ENCODE measurements around the gene ST14.
"Not testable (repeated sequence)": the region's sequence is repeated elsewhere in the genome, so short reads cannot be mapped to it uniquely, and the experiment has no call there.

The ST14 gene

DNA sequence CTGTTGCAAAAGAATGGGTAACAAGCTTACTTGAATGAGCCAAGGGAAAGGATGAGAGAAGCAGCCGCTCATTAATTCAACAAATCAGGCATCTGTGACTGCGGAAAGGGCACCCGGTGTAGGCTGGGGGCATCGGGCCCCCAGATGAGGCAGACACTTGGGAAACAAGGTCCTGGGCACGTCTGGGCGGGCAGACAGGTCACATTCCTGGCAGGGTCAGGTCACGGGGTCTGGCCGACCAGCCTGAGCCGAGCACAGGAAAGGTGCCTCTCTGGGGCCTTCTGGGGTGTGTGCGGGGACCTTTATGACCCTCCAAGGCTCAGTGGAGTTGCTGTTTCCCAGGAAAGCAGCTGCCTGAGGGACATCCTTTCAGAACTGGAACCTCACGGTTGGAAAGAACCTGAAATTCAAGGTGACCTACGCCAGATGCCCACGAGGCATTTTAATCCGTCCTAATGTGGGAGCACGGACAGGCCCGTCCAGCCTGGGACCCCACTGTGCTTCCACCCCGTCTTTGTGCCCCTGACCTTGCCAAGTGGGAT, 57.1 kb downstream of the ST14 start:
- no peaks in the 10 kb centered on the region for H3K9me3 ChIP-seq (ENCODE audit: control insufficient read depth, insufficient read depth, low read length)
- no peak overlapping the region for H3K9ac ChIP-seq (ENCODE audit: low read depth, low read length)

DNA sequence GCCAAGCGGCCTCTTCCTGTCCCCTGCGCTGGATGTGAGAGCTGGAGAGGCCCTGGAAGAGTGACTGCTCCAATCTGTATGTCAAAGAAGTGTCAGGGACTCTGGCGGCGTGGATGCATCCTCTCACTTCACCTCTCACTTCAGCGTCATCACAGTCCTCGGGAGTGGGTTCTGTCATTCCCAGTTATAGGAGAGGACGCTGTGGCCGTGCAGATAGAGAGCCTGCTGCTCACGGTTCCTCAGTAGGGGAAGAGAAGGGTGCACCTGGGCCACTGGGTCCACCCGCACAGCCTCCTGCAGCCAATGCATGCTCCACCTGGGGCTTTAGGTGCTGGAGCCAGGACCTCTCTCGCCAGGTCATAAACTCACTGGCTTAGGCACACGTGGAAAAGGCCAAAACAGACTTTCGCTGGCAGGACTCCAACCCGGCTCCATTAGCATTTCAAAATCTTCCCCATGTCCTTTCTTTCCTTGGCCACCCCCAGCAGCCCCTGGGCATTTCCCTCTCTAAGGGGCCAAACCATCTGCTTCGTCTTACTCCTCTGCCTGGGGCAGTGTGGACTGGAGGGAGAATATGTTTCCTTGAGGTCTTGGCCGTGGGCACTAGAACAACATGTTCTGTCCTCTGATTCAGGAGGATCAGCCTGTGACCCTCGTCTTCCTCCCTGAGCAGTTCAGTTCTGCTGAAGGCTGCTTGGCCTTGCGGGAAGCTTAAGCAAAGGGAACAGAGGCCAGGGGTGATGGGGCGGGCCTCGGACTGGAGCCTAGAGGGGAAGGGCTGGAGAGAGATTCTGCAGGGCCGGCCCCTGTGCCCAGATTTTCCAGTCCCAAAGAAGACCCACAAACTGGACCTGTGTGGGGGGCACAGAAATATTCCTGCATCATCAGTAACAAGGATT, 57.8 kb downstream of the ST14 start:
- Histone ChIP-seq H3K9me3 (ENCODE audit: control insufficient read depth, insufficient read depth, low read length) (no peaks in the 10 kb centered on the region), H3K4me1 (ENCODE audit: control insufficient read depth, insufficient read depth, low read length) (peaks cover 2% of the 10 kb centered on the region), H3K4me3 (ENCODE audit: low read depth, low read length) (no peak overlapping the region), H3K9ac (ENCODE audit: low read depth, low read length) (no peak overlapping the region), H3K27me3 (ENCODE audit: control insufficient read depth, insufficient read depth, low read length) (no peaks in the 10 kb centered on the region), H3K36me3 (ENCODE audit: control insufficient read depth, insufficient read depth, low read length) (no peaks in the 10 kb centered on the region)

More for the DNA sequence above, 57.1 kb downstream of the ST14 start:
- Histone ChIP-seq H3K4me3 (ENCODE audit: low read depth, low read length) (no peak overlapping the region), H3K36me3 (ENCODE audit: control insufficient read depth, insufficient read depth, low read length) (no peaks in the 10 kb centered on the region), H3K27me3 (ENCODE audit: control insufficient read depth, insufficient read depth, low read length) (no peaks in the 10 kb centered on the region), H3K4me1 (ENCODE audit: control insufficient read depth, insufficient read depth, low read length) (peaks cover 2% of the 10 kb centered on the region)

DNA sequence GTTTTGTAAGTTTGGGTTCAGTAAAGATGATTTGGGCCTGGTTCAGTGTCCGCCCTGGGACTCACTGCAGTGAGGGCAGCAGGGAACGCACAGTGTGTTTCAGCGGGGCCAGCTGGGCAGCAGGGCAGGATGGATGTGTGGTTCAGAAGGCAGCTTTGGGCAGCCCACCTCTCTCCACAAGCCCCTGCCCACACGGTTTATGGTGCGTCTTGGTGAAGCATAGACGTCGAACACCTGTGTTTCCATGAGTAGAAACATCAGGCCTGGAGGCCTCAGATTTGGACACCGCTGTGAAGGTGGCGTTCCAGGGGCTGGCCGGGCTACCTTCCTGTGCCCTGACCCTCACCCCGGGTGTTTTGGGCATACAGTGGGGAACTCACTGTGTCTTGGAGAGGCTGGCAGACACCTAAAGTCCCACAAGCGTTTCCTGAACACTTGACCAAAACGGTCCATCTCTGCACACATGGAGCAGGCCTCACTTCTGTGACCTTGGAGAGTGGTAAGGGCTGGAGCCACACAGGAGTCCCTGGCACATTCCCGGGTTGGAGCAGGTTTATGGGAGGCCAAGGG, 59.0 kb downstream of the ST14 start:
- H3K27me3 ChIP-seq (ENCODE audit: control insufficient read depth, insufficient read depth, low read length): no peaks in the 10 kb centered on the region
- no peak overlapping the region for H3K9ac ChIP-seq (ENCODE audit: low read depth, low read length)
- no peak overlapping the region for H3K4me3 ChIP-seq (ENCODE audit: low read depth, low read length)
- H3K36me3 ChIP-seq (ENCODE audit: control insufficient read depth, insufficient read depth, low read length): no peaks in the 10 kb centered on the region
- no peaks in the 10 kb centered on the region for H3K9me3 ChIP-seq (ENCODE audit: control insufficient read depth, insufficient read depth, low read length)
- H3K4me1 ChIP-seq (ENCODE audit: control insufficient read depth, insufficient read depth, low read length): no peaks in the 10 kb centered on the region

DNA sequence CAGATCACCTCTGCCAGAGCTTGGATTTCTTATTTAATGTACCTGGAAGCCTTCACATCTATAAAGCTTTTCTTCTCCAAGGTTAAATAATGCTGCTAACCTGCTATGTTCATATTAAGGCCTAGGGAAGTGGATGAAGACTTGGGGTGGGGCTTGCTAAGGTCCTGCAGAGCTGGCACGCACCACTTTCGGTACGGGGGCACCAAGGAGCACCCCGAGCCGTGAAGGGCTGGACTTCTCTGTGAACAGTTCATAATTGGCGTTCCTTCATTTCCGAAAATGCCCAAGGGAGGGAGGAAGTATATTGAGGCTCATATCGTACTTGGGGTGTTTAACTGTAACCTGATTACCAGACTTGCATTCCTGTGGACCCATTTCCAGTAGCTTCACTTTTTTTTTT, 59.6 kb downstream of the ST14 start:
- Histone ChIP-seq H3K4me1 (ENCODE audit: control insufficient read depth, insufficient read depth, low read length) (no peaks in the 10 kb centered on the region), H3K9ac (ENCODE audit: low read depth, low read length) (no peak overlapping the region), H3K9me3 (ENCODE audit: control insufficient read depth, insufficient read depth, low read length) (no peaks in the 10 kb centered on the region), H3K36me3 (ENCODE audit: control insufficient read depth, insufficient read depth, low read length) (no peaks in the 10 kb centered on the region), H3K4me3 (ENCODE audit: low read depth, low read length) (no peak overlapping the region), H3K27me3 (ENCODE audit: control insufficient read depth, insufficient read depth, low read length) (no peaks in the 10 kb centered on the region)

DNA sequence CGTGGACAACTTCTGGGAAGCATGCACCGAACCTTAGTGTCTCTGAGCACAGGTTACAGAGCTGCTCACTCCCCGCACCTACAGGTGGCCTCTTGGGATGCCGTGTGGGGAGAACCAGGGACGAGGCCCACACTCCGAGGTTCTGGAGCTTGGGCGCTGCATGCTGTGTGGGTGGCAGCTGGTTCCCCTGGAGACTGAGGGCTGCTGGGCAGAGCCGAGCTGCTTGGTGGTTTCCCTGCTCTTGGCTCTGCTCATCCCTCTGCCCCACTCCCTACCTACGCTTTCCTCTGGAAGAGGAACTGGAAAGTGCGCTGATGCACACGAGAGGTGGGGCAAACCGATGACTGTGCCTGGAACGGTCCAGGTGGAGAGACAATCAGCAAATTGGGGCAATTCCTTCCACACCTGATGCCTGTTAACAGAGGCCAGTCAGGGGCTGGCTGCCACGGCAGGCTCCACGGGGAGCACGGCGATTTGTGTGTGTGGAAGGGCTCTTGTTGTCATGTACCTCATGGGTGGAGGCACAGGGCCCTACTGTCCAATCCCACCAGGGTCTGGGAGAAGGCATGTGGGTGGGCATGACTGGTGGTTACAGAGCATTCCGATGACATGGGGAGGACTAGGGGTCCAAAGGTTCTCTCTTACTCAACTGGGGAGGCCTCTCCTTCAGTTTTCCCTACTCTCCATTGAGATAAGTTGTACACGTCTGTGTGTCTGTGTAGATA, 60.9 kb downstream of the ST14 start:
- Histone ChIP-seq H3K4me1 (ENCODE audit: control insufficient read depth, insufficient read depth, low read length) (no peaks in the 10 kb centered on the region), H3K36me3 (ENCODE audit: control insufficient read depth, insufficient read depth, low read length) (no peaks in the 10 kb centered on the region), H3K27me3 (ENCODE audit: control insufficient read depth, insufficient read depth, low read length) (no peaks in the 10 kb centered on the region), H3K9me3 (ENCODE audit: control insufficient read depth, insufficient read depth, low read length) (no peaks in the 10 kb centered on the region), H3K4me3 (ENCODE audit: low read depth, low read length) (no peak overlapping the region), H3K9ac (ENCODE audit: low read depth, low read length) (no peak overlapping the region)

DNA sequence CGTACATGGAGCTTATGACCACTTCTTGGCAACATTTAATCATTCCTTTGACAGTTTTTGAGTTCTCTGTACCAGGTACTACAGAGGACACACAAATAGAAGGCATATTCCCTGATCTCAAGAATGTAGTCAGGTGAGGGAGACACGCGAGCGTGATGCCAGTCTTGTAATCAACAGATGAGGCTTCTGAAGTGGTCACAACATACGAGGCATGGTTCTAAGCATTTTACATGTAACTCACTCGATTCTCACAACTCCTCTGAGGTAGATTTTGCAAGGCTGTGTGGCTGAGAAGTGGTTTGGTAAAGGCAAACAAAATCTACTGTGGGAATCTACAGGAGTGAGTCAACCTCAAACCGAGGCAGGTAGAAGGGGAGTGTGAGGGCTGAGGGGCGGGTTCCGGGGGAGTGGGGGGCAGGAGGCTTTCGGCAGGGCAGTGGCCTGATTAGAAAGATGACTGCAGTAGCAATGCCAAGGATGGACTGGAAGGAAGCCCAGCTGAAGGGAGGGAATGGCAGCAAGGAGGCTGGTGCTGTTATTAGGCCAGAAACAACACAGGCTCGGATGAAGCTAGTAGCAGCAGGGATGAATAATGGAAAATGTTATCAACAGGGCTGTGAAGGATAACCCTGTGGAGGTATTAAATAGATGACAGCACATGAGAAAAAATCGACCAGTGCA, 63.8 kb downstream of the ST14 start:
- Histone ChIP-seq H3K27me3 (ENCODE audit: control insufficient read depth, insufficient read depth, low read length) (no peaks in the 10 kb centered on the region), H3K4me1 (ENCODE audit: control insufficient read depth, insufficient read depth, low read length) (no peaks in the 10 kb centered on the region), H3K4me3 (ENCODE audit: low read depth, low read length) (no peak overlapping the region), H3K9ac (ENCODE audit: low read depth, low read length) (no peak overlapping the region), H3K9me3 (ENCODE audit: control insufficient read depth, insufficient read depth, low read length) (no peaks in the 10 kb centered on the region), H3K36me3 (ENCODE audit: control insufficient read depth, insufficient read depth, low read length) (no peaks in the 10 kb centered on the region)

DNA sequence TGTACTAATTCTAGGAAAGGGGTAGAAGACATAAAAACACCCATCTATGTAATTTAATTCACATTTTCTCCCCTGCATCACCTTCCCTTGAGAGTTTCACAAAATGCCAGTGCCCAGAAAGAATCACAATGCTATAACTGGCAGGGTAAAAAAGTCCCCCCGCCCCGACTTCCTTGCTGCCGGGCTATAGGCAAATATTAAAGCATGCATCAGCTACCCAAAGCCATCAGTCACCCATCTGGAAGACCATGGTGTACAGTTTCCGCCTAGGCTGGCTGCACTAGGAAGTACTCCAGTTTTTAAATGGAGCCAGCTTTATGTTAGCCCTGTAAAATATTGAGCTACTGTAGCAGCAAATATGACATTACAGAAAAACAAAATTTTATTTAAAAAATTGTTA, 67.8 kb downstream of the ST14 start:
- no peaks in the 10 kb centered on the region for H3K9me3 ChIP-seq (ENCODE audit: control insufficient read depth, insufficient read depth, low read length)
- H3K27me3 ChIP-seq (ENCODE audit: control insufficient read depth, insufficient read depth, low read length): no peaks in the 10 kb centered on the region
- no peaks in the 10 kb centered on the region for H3K4me1 ChIP-seq (ENCODE audit: control insufficient read depth, insufficient read depth, low read length)
- no peaks in the 10 kb centered on the region for H3K36me3 ChIP-seq (ENCODE audit: control insufficient read depth, insufficient read depth, low read length)
- H3K4me3 ChIP-seq (ENCODE audit: low read depth, low read length): no peak overlapping the region
- H3K9ac ChIP-seq (ENCODE audit: low read depth, low read length): no peak overlapping the region

DNA sequence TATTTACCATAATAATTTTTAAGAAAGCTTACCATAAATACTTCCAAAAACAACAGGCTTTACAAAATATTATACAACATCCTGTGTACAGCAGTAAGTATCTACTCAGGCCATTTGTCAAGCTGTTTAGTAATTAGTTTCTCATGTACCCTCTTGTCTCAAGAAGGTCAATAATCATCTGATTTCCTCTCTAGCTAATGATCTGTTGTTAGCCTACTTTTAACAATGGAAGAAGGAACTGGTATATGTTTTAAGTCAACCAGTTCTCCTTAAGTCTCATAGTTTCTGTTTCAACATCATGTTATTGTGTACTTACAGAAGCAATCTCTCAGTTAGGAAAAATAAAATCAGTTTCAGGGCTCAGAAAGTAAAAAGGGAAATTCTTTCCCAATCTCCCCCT, 73.9 kb downstream of the ST14 start:
- not testable (repeated sequence) for H3K4me1 ChIP-seq (ENCODE audit: control insufficient read depth, insufficient read depth, low read length); H3K27me3 ChIP-seq (ENCODE audit: control insufficient read depth, insufficient read depth, low read length); H3K36me3 ChIP-seq (ENCODE audit: control insufficient read depth, insufficient read depth, low read length); H3K9me3 ChIP-seq (ENCODE audit: control insufficient read depth, insufficient read depth, low read length); H3K9ac ChIP-seq (ENCODE audit: low read depth, low read length); H3K4me3 ChIP-seq (ENCODE audit: low read depth, low read length)

DNA sequence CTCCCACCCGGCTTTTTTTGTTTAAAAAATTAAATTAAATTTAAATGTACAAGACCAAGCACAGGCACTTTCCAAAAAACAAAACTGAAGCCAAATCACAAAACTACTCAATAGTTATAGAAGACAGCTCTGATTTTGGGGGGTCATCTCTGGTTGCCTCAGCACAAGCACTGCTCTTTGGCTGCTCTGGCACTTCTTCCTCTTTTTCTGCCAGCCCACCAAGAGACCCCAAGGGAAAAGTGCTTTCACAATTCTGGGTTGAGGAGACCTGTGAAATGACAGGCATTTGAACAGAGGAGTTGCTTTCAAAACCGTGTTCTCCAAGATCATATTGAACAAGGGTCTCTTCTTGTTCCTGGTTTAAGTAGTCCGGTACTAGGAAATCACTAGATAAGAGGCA, 74.3 kb downstream of the ST14 start:
- H3K9me3 ChIP-seq (ENCODE audit: control insufficient read depth, insufficient read depth, low read length); H3K27me3 ChIP-seq (ENCODE audit: control insufficient read depth, insufficient read depth, low read length); H3K4me1 ChIP-seq (ENCODE audit: control insufficient read depth, insufficient read depth, low read length); H3K36me3 ChIP-seq (ENCODE audit: control insufficient read depth, insufficient read depth, low read length); H3K4me3 ChIP-seq (ENCODE audit: low read depth, low read length); H3K9ac ChIP-seq (ENCODE audit: low read depth, low read length): not testable (repeated sequence)

DNA sequence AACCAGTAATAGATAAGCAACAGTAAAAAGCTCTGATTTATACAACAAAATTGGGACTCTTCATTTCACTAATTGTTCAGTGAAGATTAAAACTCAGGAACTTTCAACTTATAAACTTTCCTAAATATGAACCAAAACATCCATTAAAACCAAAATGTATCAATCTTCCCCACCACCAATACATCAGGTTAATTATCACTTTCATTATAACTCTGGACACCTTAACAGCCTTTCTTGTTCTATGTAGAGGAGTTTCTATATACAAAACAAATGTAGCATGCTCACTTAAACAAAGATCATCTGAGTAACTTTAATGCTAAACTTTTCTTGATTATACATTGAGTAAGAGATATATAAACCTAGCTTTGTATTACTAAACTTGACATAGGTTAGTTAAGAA, 74.7 kb downstream of the ST14 start:
- Histone ChIP-seq H3K9ac (ENCODE audit: low read depth, low read length) (no peak overlapping the region), H3K36me3 (ENCODE audit: control insufficient read depth, insufficient read depth, low read length) (no peaks in the 10 kb centered on the region), H3K27me3 (ENCODE audit: control insufficient read depth, insufficient read depth, low read length) (no peaks in the 10 kb centered on the region)

DNA sequence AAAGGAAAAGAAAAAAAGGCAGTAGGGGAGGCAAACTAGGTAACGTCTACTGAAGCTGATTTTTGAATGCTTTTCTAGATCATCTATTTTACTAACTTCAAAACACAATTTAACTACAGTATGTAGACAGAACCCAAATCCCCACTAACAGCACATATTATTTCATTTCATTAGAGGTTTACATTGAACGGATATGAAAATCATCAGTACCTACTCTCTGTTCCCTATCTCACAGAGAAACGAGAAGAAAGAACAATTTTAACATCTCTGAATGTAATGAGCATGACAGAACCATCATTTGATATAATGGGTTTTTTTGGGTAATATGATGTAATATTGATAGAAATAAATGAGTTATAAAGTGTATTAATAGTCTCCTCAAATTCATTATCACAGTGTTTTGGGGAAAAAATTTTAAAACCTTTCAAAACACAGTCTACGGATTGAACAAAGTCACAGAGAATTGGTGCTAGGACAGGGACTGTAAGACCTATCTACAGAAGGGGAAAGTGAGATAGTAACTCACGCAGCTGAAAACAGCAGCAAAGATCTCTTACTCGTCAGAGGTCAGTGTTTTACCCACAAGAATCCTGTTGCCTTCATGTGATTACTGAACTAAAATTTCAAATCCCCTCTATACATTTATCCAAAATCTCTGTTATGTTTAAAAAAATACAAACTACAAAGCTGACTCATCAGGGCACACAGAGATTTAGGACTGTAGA, 77.9 kb downstream of the ST14 start:
- Histone ChIP-seq H3K9me3 (ENCODE audit: control insufficient read depth, insufficient read depth, low read length) (no peaks in the 10 kb centered on the region), H3K4me1 (ENCODE audit: control insufficient read depth, insufficient read depth, low read length) (no peaks in the 10 kb centered on the region), H3K27me3 (ENCODE audit: control insufficient read depth, insufficient read depth, low read length) (no peaks in the 10 kb centered on the region), H3K4me3 (ENCODE audit: low read depth, low read length) (no peak overlapping the region), H3K9ac (ENCODE audit: low read depth, low read length) (no peak overlapping the region), H3K36me3 (ENCODE audit: control insufficient read depth, insufficient read depth, low read length) (no peaks in the 10 kb centered on the region)

More for the DNA sequence above, 74.7 kb downstream of the ST14 start:
- Histone ChIP-seq H3K9me3 (ENCODE audit: control insufficient read depth, insufficient read depth, low read length) (no peaks in the 10 kb centered on the region), H3K4me3 (ENCODE audit: low read depth, low read length) (no peak overlapping the region), H3K4me1 (ENCODE audit: control insufficient read depth, insufficient read depth, low read length) (no peaks in the 10 kb centered on the region)
